Lower lobe of right lung (tissue), 2 donors: ENCODE results near the gene C3orf49. TPM values are rescaled to one million over a fixed set of nuclear protein-coding genes. Genes with fewer than 3 reads are reported as not detected.

ENCODE experiments used
- ATAC-seq, 2 donors: fragments of 200-7000 bp; cut with Tn5 transposase; one replicate each; pipeline ENCODE4 v1.9.1; 2020 to 2022; ENCODE audit warnings: mild to moderate bottlenecking in 2 of 2, moderate library complexity in 2 of 2
- DNase-seq: peaks from one replicate; pipeline ENCODE4 v3.0.0-alpha.2; 2020
- H3K27ac ChIP-seq: fragments of 200-600 bp; one replicate; pipeline ENCODE4 v1.8.0; 2022
- H3K27me3 ChIP-seq: fragments of 200-600 bp; one replicate; pipeline ENCODE4 v1.8.0; 2022; ENCODE audit warnings: low read depth
- H3K36me3 ChIP-seq: fragments of 200-600 bp; one replicate; pipeline ENCODE4 v1.8.0; 2022; ENCODE audit warnings: mild to moderate bottlenecking
- H3K4me1 ChIP-seq: fragments of 200-600 bp; one replicate; pipeline ENCODE4 v1.8.0; 2022
- H3K4me3 ChIP-seq: fragments of 200-600 bp; one replicate; pipeline ENCODE4 v1.8.0; 2022; ENCODE audit warnings: mild to moderate bottlenecking
- H3K9me3 ChIP-seq: fragments of 200-600 bp; one replicate; pipeline ENCODE4 v1.8.0; 2022
- intact Hi-C: fragments of 100-400 bp; cut with DNase I; formaldehyde crosslinking; loops from one replicate; pipeline ENCODE4 v1.11.0; 2022
- total RNA-seq: library from RNA; stranded (reverse); fragmentation: NEBNext Ultra II Directional; extraction: Animal tissue kit (Norgen Biotek cat#: 25700); gene quantifications from one replicate; pipeline ENCODE4 v1.2.1, GENCODE V29; 2021
- TF ChIP-seq, protein P1 (sequence below): fragments of 200-600 bp; IDR thresholded peaks from one replicate; pipeline ENCODE4 v1.8.0; 2022; ENCODE audit warnings: antibody characterized with exemption, mild to moderate bottlenecking
- donor health status: DM: no; HTN: yes; CAD: no; lungs with severe emphysema.

Gene C3orf49
- total RNA-seq, 1 donor from 2014 or later = not detected

DNA sequence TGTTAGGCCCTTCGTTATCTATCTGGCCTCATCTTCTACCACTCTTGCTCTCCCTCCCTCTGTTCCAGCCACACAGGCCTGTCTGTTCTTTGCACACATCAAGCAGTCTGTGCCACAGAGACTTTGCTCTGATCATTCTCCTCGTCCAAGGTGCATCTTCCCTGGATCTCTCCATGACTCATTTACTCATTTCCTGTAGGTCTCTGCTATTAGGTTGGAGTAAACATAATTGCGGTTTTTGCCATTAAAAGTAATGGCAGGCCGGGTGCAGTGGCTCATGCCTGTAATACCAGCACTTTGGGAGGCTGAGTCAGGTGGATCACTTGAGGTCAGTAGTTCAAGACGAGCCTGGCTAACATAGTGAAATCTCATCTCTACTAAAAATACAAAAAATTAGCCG, 9.5 kb upstream of the C3orf49 start:
- intact Hi-C loops = no loop called here
- Histone ChIP-seq H3K27me3 (no peaks in the 10 kb centered on the region), H3K4me3 (no peak overlapping the region), H3K36me3 (no peaks in the 10 kb centered on the region), H3K4me1 (no peaks in the 10 kb centered on the region), H3K9me3 (no peaks in the 10 kb centered on the region), H3K27ac (no peak overlapping the region)
- ATAC-seq (no peak), DNase-seq (no peak)
- TF ChIP-seq, protein P1, sequence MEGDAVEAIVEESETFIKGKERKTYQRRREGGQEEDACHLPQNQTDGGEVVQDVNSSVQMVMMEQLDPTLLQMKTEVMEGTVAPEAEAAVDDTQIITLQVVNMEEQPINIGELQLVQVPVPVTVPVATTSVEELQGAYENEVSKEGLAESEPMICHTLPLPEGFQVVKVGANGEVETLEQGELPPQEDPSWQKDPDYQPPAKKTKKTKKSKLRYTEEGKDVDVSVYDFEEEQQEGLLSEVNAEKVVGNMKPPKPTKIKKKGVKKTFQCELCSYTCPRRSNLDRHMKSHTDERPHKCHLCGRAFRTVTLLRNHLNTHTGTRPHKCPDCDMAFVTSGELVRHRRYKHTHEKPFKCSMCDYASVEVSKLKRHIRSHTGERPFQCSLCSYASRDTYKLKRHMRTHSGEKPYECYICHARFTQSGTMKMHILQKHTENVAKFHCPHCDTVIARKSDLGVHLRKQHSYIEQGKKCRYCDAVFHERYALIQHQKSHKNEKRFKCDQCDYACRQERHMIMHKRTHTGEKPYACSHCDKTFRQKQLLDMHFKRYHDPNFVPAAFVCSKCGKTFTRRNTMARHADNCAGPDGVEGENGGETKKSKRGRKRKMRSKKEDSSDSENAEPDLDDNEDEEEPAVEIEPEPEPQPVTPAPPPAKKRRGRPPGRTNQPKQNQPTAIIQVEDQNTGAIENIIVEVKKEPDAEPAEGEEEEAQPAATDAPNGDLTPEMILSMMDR = no peak

DNA sequence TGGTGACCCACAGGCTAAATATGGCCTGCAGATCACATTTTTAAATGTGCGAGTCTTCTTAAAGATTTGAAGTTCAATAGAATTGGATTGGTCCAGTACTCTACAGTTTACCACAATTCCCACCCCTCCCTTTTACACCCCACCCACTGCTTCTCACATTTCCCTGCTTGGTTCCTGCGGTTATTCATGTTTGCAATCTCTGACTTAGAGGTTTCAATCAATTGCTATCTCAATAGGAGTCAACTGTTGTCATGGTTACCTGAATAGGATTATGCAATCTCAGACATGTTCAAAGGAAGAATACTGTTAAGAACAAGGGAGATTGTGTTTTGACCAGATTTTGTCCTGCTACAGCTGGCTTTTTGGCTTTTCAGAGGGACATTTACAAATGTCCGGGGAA, 4.9 kb upstream of the C3orf49 start:
- intact Hi-C loops = no loop called here
- DNase-seq (no peak), ATAC-seq (no peak)
- no peak overlapping the region for H3K27ac ChIP-seq
- no peaks in the 10 kb centered on the region for H3K27me3 ChIP-seq
- no peaks in the 10 kb centered on the region for H3K36me3 ChIP-seq
- no peak overlapping the region for H3K4me3 ChIP-seq
- TF ChIP-seq, protein P1 = no peak
- H3K4me1 ChIP-seq = no peaks in the 10 kb centered on the region
- H3K9me3 ChIP-seq = no peaks in the 10 kb centered on the region

DNA sequence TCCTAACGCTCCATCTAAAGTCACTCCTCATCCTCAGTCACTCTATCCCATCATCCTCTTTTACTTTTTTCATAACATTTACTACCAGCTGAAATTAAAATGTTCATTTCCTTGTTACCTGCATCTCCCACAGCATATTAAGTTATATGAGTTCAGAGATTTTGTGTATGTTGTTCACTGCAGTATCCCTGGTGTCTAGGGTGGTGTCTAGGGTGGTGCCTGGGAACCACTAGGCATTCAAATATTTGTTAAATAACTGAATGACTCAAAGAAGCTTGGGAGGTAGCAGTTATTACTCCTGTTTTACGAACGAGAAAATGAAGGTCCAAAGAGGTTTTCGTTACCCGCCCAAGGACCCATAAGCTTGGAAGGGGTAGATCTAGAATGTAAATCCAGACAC, 1.9 kb upstream of the C3orf49 start:
- DNase-seq = no peak
- intact Hi-C loops = loop anchor here (5.0 kb wide), 1 partner anchor 465 kb away; no protein-coding TSS in a partner anchor
- TF ChIP-seq, protein P1 = no peak

DNA sequence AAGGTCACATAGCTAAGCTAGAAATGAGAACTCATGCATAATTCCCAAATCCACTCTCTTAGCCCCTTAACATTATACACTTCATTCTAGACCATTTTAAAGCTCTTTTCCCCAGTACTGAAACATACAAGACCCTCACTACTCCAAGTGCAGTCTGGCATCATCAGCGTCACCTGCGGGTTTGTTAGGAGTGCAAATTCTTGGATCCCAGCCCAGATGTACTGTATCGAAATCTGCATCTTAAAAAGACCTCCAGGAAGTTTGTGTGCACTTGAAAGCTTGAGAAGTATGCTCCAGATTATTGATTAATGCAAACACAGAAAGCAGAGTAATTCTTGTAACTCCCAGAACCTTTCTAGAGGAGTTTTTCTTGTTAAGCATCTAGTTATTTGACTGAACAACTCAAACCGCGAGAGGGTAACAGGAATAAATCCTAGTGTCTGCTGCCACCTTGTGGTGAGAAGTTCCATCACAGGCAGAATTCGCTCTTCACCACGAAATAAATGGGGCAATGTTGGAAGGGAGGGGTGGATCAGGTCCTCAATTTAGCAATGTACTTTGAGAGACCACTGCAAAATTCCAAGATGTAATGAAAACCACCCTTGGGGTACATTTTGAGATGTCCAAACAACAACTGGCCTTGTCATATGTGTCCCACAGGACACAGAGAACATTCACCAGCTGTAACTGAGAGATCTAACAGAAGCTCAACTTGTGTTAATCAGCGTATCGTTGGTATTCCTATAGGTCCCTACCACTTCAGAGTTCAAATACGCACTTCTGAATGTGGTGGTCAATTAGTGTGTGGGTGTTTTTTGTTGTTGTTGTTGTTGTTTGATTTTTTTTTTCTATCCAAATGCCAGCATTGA, 583 bp upstream of the C3orf49 start:
- Histone ChIP-seq H3K27me3 (no peaks in the 10 kb centered on the region), H3K36me3 (no peaks in the 10 kb centered on the region), H3K27ac (no peak overlapping the region), H3K4me1 (no peaks in the 10 kb centered on the region), H3K9me3 (no peaks in the 10 kb centered on the region), H3K4me3 (no peak overlapping the region)
- ATAC-seq = peak; percentile 77 to 83
- DNase-seq = no peak
- TF ChIP-seq, protein P1 = peak; percentile 86
- intact Hi-C loops = loop anchor here (5.0 kb wide), 1 partner anchor 466 kb away; no protein-coding TSS in a partner anchor

More for the DNA sequence above, 1.9 kb upstream of the C3orf49 start:
- H3K4me3 ChIP-seq = no peak overlapping the region
- no peak for ATAC-seq
- H3K4me1 ChIP-seq = no peaks in the 10 kb centered on the region
- no peaks in the 10 kb centered on the region for H3K9me3 ChIP-seq
- no peaks in the 10 kb centered on the region for H3K36me3 ChIP-seq
- no peaks in the 10 kb centered on the region for H3K27me3 ChIP-seq
- no peak overlapping the region for H3K27ac ChIP-seq

DNA sequence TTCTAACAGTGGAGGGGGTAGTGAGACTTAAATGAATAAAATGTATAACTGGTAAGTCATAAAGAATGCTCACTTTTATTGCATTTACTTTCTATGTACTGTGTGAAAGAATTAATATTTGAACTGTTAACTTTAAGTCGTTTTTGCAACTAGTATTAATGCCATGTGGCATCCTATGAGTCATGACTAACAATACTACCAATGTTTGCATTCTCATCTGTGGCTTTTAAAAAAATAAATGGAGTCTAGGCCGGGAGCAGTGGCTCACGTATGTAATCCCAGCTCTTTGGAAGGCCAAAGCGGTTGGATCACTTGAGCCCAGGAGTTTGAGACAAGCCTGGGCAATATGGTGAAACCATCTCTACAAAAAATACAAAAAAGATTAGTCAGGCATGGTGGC, 5.2 kb downstream of the C3orf49 start:
- TF ChIP-seq, protein P1 = no peak
- H3K27ac ChIP-seq = no peak overlapping the region
- H3K4me3 ChIP-seq = no peak overlapping the region
- intact Hi-C loops = no loop called here
- no peaks in the 10 kb centered on the region for H3K27me3 ChIP-seq
- H3K4me1 ChIP-seq = no peaks in the 10 kb centered on the region
- peaks cover 6% of the 10 kb centered on the region for H3K36me3 ChIP-seq
- no peak for ATAC-seq
- no peak for DNase-seq
- no peaks in the 10 kb centered on the region for H3K9me3 ChIP-seq
